ENCODE measurements around the gene MINAR1.
"Not testable (repeated sequence)": the region's sequence is repeated elsewhere in the genome, so short reads cannot be mapped to it uniquely, and the experiment has no call there.

MINAR1 gene, protein sequence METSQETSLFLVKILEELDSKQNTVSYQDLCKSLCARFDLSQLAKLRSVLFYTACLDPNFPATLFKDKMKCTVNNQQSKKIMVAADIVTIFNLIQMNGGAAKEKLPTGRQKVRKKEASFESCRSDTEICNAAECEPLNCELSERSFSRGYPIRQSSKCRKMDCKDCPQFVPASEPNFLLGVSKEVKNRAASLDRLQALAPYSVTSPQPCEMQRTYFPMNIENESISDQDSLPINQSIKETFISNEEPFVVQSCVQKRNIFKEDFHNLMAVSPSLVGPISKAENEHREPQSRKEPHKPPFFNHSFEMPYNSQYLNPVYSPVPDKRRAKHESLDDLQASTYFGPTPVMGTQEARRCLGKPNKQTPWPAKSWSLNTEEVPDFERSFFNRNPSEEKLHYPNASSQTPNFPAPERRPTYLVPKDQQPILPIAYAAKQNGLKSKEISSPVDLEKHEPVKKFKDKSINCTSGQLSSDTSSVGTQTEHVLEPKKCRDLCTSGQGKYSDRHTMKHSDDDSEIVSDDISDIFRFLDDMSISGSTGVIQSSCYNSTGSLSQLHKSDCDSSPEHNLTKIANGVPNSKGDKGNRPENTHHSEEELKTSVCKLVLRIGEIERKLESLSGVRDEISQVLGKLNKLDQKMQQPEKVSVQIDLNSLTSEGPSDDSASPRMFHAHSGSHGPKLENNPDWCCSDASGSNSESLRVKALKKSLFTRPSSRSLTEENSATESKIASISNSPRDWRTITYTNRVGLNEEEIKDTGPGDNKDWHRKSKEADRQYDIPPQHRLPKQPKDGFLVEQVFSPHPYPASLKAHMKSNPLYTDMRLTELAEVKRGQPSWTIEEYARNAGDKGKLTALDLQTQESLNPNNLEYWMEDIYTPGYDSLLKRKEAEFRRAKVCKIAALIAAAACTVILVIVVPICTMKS

DNA sequence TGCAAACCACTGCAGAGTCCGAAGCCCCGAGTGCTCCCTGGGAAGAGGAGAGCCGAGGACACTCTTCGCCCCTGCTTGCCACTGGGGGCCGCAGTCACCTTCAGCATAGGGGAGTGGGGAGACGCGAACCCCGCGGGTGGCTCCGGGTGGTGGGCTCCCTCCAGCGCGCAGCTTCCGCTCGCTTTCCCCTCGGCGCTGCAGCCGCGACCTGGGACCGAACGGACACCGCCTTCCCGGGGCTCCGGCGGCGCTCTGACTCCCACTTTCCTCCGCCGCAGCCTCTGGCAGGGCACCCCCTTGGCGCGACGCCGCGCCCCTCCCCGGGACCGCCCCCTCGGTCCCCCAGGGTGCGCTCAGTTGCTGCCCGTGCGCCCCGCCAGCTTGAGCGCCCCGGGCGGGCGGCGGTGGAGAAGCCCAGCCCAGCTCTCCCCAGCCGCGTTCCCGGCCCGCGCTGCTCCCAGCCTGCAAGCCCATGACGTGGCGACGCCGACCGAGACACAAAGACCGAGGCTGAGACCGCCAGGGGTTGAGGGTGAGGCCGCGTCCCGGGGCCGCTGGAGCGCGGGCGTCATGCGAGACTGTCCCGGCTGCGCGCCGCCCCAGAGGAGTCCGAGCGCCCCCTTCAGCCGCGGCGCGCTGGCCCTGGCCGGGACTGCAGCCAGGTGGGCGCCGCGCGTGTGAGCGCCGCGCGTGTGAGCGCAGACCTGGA is at the start of gene MINAR1:
MINAR1 (plus strand) TSS at position 701 of the 709 bp plus-strand sequence. CDS start 23,812 bp downstream, outside the sequence.
- no peak for DNase-seq (ENCODE audit: low read depth, low spot score)

DNA sequence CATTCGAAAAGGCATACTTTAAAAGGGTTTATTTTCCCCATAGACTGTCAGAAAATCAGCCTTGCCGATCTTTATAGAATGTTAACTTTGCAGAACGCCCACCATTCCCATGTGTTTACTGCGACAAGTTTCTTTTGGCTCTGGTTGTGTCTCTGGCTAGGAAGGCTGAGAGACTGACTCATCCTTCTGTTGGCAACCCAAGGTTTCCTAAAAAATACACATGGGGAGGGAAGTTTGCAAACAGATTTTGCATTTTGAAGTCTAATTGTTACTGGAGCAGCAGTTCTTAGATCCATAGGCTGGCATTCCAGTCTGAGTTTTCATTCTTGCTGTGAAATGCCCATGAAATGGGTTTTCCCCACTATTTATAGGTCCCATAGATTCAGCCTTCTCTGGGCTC is 37.9 kb upstream of the MINAR1 start:
- DNase-seq (ENCODE audit: low read depth, low spot score): no peak

DNA sequence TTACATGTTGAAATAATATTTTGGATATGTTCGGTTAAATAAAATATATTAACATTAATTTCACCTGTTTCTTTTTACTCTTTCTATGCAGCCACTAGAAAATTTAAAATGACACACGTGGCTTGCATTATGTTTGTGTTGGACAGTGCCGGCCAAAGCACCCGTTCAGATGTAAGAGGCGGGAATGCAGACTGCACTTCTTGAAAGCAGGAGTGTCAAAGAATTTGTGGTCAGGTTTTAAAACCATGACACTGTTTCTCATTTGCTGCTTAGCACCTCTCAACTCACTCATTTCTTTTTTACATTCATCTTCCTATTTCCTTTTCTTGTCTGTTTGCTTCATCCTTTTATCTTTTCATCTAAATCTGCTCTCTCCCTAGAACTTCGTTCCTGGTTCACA is 35.3 kb upstream of the MINAR1 start:
- DNase-seq (ENCODE audit: low read depth, low spot score): no peak

DNA sequence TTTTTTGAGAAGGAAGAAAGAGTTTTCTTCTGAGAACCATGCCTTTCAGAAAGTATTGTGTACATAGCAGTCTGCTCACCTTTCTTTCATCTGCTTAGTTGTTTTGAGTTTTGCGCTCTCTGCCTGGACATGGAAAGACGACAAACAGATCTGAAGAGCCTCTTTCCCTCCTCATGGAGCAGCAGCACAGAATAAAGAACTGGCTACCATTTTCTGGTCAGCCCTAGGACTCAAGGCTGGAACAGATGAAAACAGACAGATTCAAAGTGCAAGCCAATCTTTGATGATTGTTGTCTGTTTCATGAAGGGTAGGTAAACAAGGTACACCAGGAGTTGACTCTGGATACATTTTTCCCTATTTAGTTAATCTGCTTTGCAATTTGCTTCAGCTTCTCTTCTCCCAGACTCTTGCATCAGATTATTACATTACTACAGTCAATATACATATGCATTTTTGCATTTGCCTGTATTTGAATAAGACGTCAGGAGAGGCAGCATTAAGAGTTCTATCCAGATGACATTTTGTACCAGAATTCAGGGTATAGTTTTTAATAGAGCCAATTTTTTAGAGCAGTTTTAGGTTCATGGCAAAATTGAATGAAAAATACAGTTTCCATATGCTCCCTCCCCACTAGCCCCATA is 34.7 kb upstream of the MINAR1 start:
- DNase-seq (ENCODE audit: low read depth, low spot score): no peak

DNA sequence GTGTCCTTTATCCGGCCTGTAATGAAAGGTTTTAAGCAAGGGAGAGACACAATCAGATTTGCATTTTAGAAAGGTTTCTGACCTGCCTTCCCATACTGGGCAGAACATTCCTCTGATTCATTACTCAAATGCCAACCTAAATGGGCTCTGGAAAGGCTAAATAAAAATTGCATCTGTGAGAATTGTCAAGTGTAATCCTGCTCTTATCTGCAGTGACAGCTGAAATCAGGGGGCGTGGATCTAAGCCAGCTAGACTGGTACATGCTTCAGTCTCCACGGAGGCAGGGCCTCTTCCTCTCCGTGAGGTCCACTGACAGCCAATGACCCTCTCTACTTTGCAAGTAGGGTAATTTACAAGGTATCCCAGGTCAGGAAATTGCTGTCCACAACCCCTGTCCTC is 32.5 kb upstream of the MINAR1 start:
- no peak for DNase-seq (ENCODE audit: low read depth, low spot score)

DNA sequence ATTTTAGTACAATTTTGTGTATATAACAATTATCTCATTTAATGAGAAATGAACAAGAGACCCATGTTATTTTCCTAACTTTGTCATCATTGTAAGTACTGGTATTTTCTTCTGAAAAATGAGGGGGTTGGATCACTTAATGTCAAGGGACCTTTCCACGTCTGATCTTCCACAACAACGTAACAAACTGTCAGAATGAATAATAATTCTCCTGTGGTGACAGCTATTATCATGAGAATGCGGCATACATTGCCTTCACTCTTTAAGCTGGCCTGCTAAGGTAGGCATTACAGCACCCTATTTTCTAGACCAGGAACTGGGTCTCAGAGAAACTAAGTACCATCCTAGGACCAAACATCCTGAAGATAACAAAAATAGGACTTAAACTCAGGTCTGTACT is 31.5 kb upstream of the MINAR1 start:
- no peak for DNase-seq (ENCODE audit: low read depth, low spot score)

DNA sequence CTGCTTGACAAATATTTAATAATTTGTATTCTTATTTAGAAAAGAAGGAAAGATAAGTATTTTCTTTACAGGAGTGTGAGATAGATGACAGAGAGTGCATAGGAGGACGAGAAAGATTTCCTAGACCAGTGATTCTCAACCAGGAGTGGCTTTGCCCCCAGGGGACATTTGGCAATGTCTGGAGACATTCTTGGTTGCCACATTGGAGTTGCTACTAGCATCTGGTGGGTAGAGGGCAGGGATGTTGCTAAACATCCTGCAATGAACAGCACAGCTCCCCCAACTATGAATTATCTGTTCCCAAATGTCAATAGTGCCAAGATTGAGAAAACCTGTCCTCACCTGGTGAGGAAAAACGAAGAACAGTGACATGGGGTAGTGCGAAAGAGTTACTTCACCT is 30.8 kb upstream of the MINAR1 start:
- DNase-seq (ENCODE audit: low read depth, low spot score): no peak

DNA sequence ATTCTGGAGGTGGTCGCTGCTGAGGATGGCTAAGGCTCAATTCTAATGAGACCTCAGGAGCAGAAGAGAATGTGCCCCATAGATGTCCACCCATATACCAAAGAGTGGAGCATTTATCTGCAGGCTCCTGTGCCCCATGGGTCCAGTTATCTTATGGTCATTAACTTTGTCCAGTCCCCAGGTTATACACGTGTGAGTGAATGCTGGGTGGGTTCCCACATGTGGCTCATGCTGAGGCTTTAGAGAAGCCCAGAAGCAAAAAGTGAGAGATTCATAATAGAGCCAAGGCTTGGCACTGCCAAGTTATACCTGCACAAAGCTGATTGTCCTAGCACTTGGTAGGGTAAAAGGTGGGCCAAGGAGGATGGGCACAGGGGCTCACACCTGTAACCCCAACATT is 30.0 kb upstream of the MINAR1 start:
- DNase-seq (ENCODE audit: low read depth, low spot score): no peak

DNA sequence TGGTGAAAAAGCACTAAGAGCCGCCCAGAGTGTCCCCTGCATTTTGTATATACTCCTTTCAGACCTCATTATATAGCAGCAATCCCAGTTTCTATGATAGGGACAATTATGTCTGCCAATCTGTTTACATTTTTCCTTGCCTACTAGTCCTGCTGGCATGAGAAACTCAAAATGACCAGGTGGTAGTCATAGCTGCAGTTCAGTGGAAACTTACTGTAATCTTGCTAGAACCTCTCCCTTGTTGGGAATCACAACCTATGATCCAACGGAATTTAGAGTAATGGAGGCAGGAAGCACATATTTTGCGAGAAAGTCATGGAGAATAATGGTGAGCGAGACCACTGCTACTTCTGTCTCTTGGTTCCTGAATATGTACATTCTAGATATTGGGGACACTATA is 28.6 kb upstream of the MINAR1 start:
- DNase-seq (ENCODE audit: low read depth, low spot score): no peak

DNA sequence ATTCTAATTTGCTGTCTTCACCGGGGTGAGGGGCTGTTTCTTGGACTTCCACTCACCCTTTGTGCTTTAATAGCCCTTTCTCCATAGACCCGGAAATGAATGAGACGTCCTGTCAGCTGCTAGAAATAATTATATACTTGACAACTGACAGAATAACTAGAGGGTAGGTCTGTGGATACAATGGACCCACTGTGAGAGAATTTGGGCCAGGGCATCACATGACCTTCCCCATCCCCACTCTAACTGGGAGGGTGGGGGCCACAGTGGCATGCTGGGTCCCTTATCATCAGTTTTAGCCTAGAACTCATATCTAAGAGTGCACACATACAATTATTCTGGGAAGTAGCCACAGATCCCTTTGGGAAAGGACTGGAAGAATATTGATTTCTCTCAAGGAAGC is 25.9 kb upstream of the MINAR1 start:
- DNase-seq (ENCODE audit: low read depth, low spot score): no peak

DNA sequence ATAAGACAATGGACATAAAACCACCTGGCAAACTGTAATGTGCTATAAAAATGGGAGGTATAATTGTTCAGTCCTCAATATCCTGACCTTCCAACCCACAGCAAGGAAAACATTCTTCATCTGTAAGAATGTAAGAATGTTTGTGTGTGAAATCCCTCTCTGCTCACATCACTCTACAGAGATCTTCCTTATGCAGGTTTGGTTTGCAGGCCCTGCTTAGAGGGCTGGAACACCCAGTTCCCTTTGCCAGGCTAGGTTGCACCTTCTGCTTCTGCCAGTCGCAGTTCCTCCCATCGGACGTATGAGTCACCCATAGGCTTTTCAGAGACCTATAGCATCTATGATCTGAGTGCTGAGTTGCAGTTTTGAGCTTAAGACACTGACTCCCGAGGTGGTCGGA is 24.1 kb upstream of the MINAR1 start:
- no peak for DNase-seq (ENCODE audit: low read depth, low spot score)

DNA sequence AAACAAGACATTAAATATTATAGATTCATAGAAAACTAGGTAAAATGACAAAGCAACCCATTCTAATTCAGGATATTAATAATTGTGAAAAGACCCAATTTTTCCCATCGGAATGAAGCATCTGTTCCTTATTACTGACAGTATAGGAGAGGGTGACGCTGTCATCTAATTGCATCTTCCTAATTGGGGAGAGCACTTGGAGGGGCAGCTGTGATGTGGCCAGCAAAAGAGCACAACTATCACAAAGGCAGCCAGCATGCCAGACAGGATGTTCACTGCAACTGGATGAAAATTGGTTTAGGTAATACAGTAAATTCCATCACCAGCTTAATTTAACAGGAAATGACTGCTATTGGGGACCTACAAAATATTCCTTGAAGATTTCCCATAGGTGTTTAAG is 21.9 kb upstream of the MINAR1 start:
- DNase-seq (ENCODE audit: low read depth, low spot score): no peak

DNA sequence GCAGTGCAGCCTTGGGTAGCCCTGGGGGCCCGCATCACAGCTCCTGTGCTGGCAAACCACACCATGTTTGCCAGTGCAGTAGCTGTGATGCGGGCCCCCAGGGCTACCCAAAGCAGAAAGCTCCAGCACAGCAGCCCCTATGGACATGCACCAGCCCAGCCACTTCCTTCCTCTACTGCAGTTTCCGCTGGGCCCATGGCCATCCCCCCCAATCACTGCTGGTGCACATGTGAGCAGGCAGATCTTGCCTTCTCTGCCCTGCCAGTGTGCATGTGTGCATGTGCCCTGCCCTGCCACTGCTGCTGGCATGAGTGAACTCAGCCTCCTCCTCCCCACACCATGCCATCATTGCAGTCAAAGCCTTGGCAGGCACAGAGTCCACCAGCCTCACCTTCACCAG is 20.1 kb upstream of the MINAR1 start:
- DNase-seq (ENCODE audit: low read depth, low spot score): no peak

DNA sequence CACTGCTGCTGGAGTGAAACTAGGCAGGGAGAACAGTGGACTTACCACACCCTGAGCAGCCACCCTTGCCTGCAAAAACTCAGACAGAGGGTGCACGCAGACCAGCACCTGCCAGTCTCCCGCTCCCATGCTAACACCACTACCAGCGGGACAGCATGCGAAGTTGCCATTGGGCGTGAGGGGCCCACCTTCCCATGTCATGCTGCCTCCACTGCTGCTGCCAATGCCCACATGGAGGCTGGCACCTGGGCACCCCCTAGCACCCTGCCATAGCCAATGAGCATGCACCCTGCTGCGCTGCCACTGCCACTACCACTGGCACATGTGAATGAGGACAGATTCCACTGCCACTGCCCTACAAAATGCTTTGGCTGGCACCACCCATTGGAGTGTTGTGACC is 19.7 kb upstream of the MINAR1 start:
- DNase-seq (ENCODE audit: low read depth, low spot score): no peak

DNA sequence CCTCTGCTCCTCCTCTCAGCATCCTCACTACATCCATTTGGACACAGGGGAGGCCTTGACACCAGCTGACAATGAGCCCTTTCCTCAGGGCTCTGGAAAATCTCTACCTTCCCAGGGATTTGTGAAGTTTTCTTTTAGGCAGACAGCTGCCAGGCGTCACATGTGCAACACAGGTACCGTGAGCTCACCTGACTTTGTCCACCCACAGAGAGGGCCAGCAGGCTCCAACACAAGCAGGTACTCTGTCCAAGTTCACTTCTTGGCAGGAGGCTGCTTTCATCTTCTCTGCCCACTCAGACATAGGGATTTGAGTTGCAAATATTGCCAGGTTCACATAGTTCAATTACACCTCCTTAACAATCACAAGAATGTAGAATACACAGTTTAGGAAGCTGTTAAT is 15.3 kb upstream of the MINAR1 start:
- no peak for DNase-seq (ENCODE audit: low read depth, low spot score)

DNA sequence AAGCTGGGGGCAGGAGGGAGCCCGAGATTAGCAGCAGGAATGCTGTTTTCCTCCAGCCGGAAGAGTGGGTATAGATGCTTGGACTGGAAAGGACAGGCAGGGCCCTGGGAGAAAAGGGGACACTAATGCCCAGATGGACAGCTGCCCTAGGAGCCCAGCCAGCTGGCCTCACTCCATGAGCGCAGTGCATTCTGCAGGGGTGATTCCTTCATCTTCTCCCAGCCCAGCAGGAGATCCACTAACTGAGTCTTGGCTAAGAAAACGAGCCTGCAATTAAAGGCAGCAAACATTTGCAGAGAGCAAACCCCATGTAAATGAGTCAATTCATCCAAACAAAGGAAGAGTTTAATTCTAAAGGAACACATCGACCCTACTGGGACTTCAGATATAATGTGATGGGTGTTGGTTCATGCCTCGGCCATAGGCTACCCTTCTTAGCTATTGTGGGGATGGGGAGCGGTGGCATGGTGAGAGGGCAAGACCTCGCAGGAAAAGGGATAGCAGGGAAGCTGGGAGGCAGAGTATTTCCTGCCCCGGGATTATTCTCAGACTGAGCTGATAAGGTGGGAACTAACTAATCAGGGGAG is 13.3 kb upstream of the MINAR1 start:
- DNase-seq (ENCODE audit: low read depth, low spot score): no peak

DNA sequence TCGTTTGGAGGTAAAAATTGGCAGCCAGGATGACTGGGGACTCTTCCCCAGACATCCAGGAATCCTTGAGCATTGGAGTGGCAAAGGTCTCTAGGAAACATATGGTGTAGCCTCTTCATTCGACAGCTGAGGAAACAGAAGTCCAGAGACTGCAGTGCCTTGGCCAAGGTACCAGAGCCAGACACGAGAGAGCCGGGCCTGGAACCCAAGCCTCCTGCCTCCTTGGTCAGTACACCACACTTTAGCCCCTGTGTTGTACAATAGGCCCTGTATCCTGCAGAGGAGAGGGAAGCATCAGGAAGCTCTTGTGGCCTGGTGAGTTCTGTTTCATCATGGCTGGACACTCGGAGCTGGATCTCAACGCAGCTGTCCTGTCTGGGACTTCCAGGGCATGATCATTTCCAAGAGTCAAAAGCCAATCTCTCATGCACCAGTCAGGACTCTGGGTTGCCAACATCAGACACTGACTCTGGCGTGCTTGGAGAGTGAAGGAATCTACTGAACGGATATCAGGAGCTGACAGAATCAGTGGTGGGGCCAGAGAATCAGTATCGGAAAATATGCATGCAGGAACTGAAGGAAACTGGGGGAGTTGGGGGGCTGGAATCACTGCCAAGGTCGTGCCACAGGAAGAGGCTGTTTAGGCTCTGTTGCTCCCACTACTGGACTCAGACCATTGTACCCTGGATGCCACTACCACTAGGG is 6.4 kb upstream of the MINAR1 start:
- DNase-seq (ENCODE audit: low read depth, low spot score): no peak

DNA sequence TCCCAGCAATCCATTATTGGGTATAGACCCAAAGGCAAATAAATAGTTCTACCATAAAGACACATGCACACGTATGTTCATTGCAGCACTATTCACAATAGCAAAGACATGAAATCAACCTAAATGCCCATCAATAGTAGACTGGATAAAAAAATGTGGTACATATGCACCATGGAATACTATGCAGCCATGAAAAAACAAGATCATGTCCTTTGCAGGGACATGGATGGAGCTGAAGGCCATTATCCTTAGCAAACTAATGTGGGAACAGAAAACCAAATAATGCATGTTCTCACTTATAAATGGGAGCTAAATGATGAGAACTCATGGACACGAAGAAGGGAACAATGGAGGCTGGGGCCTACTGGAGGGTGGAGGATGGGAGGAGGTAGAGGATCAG is 5.2 kb upstream of the MINAR1 start:
- not testable (repeated sequence) for DNase-seq (ENCODE audit: low read depth, low spot score)

DNA sequence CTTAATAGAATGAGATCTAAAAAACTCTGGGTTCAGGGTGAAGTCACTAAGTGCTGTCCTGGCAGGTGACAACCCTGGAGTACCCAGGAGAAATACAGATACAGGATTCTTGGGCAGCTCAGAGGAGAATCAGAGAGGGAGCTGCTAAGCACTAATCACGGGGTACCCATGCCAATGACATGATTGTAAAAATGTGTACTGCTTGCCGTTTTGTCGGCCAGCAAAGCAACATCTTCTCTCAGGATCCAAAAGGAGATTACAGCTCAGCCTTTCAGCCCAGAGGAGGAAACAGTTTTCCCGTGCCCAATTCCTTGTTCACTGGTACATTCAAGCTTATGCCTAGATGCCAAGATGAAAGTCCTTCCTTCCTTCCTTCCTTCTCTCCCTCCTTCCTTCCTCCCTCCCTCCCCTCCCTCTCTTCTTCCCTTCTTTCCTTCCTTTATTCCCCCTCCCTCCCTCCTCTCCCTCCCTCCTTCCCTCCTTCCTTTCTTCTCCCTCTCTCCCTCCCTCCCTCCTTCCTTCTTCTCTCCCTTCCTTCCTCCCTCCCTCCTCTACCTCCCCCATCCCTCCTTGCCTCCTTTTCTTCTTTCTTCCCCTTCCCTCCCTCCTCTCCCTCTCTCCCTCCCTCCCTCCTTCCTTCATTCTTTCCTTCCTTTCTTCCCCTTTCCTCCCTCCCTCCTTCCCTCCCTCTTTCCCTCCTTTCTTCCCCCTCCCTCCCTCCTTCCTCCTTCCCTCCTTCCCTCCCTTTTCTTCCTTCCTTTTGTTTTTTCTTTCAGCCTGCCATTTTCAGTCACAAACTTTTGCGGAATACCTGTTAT is 4.1 kb upstream of the MINAR1 start:
- DNase-seq (ENCODE audit: low read depth, low spot score): no peak
